Measurements from ENCODE around the gene CNTN2.

The CNTN2 gene

GRCh38 chr1:205042911-205043806 lies at the start of gene CNTN2:
TSS of gene CNTN2 (plus strand) at chr1:205043212. CDS start at chr1:205053186, 9,974 bp downstream.
- no peak within 1 kb of the TSS for H3K4me3 ChIP-seq (ENCODE audit: low read depth, low read length)
- no peak for TF ChIP-seq CTCF (IDR thresholded peaks at IDR 0.05; ENCODE audit: low read depth, low read length, missing control alignments)
- DNase-seq (ENCODE audit: low read depth): no peak
- in situ Hi-C loops (cut with HindIII; ENCODE audit: low sequenced_read_pairs): no loop called here

GRCh38 chr1:204994086-204994862 lies 48.7 kb upstream of the CNTN2 start:
- no peak for DNase-seq (ENCODE audit: low read depth)
- TF ChIP-seq CTCF (IDR thresholded peaks at IDR 0.05; ENCODE audit: low read depth, low read length, missing control alignments): no peak
- in situ Hi-C loops (cut with HindIII; ENCODE audit: low sequenced_read_pairs): no loop called here
- no peak overlapping the region for H3K4me3 ChIP-seq (ENCODE audit: low read depth, low read length)

- DNase-seq (ENCODE audit: low read depth): no peak
- no peak for TF ChIP-seq CTCF (IDR thresholded peaks at IDR 0.05; ENCODE audit: low read depth, low read length, missing control alignments)
- no peak overlapping the region for H3K4me3 ChIP-seq (ENCODE audit: low read depth, low read length)
- in situ Hi-C loops (cut with HindIII; ENCODE audit: low sequenced_read_pairs): no loop called here
Measured at GRCh38 chr1:204996981-204997380, 46.0 kb upstream of the CNTN2 start.

GRCh38 chr1:204997591-204998355 lies 45.2 kb upstream of the CNTN2 start:
- no peak for TF ChIP-seq CTCF (IDR thresholded peaks at IDR 0.05; ENCODE audit: low read depth, low read length, missing control alignments)
- DNase-seq (ENCODE audit: low read depth): no peak
- in situ Hi-C loops (cut with HindIII; ENCODE audit: low sequenced_read_pairs): no loop called here
- H3K4me3 ChIP-seq (ENCODE audit: low read depth, low read length): no peak overlapping the region

- H3K4me3 ChIP-seq (ENCODE audit: low read depth, low read length): no peak overlapping the region
- no peak for TF ChIP-seq CTCF (IDR thresholded peaks at IDR 0.05; ENCODE audit: low read depth, low read length, missing control alignments)
- in situ Hi-C loops (cut with HindIII; ENCODE audit: low sequenced_read_pairs): no loop called here
- no peak for DNase-seq (ENCODE audit: low read depth)
Measured at GRCh38 chr1:205001162-205001561, 41.9 kb upstream of the CNTN2 start.

- DNase-seq (ENCODE audit: low read depth): no peak
- no peak for TF ChIP-seq CTCF (IDR thresholded peaks at IDR 0.05; ENCODE audit: low read depth, low read length, missing control alignments)
- H3K4me3 ChIP-seq (ENCODE audit: low read depth, low read length): no peak overlapping the region
- in situ Hi-C loops (cut with HindIII; ENCODE audit: low sequenced_read_pairs): no loop called here
Measured at GRCh38 chr1:205002705-205003104, 40.3 kb upstream of the CNTN2 start.
